ENCODE measurements around the gene ATP11C. TPM values are rescaled to one million over a fixed set of nuclear protein-coding genes. Genes with fewer than 3 reads are reported as not detected.
"Not testable (repeated sequence)": the region's sequence is repeated elsewhere in the genome, so short reads cannot be mapped to it uniquely, and the experiment has no call there.

ATP11C gene
- polyA plus RNA-seq, 2 of the 4 experiments (the other 2 are of a cell fraction) = 16.4 to 34.3 TPM

DNA sequence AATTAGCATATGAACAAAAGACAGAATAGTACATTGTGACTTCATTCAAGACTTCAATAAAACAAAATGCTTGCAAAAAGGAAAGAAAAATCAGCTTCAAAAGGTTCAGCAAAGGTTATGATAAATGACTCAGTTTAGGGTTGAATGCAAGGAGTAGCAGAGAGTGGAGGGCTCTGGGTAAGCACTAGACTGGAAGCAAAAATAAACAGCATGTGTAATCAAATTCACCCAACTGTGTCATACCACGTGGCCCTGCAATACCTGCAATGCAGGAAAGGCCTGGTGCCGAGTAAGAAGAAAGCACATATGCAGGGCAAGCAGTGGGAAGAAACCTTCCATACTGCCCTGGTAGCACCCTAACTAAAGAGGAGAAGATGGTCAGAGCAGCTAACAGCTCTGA is 88.7 kb downstream of the ATP11C start:
- ATAC-seq (no peak), FAIRE-seq (no peak), DNase-seq (ENCODE audit: low read depth in 1 of 2, low spot score in 1 of 2) (no peak)
- CTCF ChIA-PET = no interaction called here
- TF ChIP-seq PHF8 (IDR thresholded peaks at IDR 0.05; ENCODE audit: borderline replicate concordance, low read depth) (no peak), ZNF302 (CRISPR knock-in tag; IDR thresholded peaks at IDR 0.05) (no peak), HEYL (CRISPR knock-in tag; IDR thresholded peaks at IDR 0.05) (no peak)
- Histone ChIP-seq H3K4me2 (no peak overlapping the region), H3K9me3 (no peaks in the 10 kb centered on the region), H3K27ac (no peak overlapping the region), H3K4me3 (no peak overlapping the region), H3K4me1 (no peaks in the 10 kb centered on the region)
- POLR2A ChIA-PET = no interaction called here
- WGBS (ENCODE audit: missing lambda C conversion rate) = 50% methylated on average over 2 of the region's 2 CpGs

DNA sequence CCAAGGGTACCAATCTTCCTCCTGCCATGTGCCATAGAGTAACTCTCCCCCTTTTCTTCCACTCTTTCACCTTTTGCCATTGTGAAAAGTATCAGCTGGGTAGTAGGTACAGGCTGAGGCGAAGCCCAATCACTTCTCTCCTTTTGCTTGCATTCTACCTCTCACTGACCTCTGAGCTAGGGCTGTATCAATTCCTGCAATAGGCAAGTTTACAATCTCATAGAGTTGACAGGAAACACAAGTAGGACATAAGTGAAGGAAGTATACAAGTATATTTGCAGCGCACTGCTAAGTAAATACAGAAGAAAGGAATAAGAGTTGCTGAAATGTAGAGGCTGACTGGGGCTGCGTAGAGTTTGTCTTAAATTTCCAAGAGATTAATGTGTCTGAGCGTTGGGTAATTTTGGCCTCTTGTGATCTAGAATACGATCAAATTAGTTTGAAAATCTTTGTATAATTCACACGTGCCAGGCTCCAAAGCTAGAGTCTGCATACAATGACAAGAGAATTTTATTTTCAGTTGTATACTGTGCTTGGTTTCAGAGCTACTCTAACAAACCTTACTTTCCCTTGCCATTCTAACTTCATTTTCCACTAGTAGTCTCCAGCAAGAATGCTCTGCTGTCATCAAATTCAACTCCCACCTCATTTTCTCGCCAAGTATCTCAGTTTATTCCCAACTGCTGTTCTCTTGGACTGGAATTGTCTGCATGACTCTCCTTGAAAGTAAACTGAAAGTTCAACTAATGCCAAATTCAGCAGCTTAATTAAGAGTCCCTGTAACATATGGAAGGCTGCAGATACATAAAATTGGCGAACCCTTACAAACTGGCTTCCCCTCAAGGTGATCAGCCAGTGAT is 90.3 kb downstream of the ATP11C start:
- CTCF ChIA-PET = no interaction called here
- Histone ChIP-seq H3K4me3 (no peak overlapping the region), H3K27ac (no peak overlapping the region), H3K9me3 (no peaks in the 10 kb centered on the region), H3K4me1 (no peaks in the 10 kb centered on the region), H3K4me2 (no peak overlapping the region)
- POLR2A ChIA-PET = no interaction called here
- TF ChIP-seq CEBPB (IDR thresholded peaks at IDR 0.05) (no peak), ATOH8 (CRISPR knock-in tag; IDR thresholded peaks at IDR 0.05; ENCODE audit: low read depth) (no peak), TFCP2L1 (CRISPR knock-in tag; IDR thresholded peaks at IDR 0.05) (no peak), GATA3 (IDR thresholded peaks at IDR 0.05; ENCODE audit: borderline replicate concordance) (no peak), MAFK (IDR thresholded peaks at IDR 0.05; ENCODE audit: partially characterized antibody) (no peak), ZNF302 (CRISPR knock-in tag; IDR thresholded peaks at IDR 0.05) (no peak)
- TF ChIP-seq, protein P1, sequence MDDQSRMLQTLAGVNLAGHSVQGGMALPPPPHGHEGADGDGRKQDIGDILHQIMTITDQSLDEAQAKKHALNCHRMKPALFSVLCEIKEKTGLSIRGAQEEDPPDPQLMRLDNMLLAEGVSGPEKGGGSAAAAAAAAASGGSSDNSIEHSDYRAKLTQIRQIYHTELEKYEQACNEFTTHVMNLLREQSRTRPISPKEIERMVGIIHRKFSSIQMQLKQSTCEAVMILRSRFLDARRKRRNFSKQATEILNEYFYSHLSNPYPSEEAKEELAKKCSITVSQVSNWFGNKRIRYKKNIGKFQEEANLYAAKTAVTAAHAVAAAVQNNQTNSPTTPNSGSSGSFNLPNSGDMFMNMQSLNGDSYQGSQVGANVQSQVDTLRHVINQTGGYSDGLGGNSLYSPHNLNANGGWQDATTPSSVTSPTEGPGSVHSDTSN (IDR thresholded peaks at IDR 0.05) = no peak
- FAIRE-seq (no peak), ATAC-seq (no peak), DNase-seq (ENCODE audit: low read depth in 1 of 2, low spot score in 1 of 2) (no peak)
- WGBS (ENCODE audit: missing lambda C conversion rate) = 93% methylated on average over 8 of the region's 8 CpGs

- H3K4me3 ChIP-seq; FAIRE-seq; ATAC-seq; DNase-seq (ENCODE audit: low read depth in 1 of 2, low spot score in 1 of 2); H3K9me3 ChIP-seq; POLR2A ChIA-PET; H3K4me2 ChIP-seq; H3K27ac ChIP-seq; CTCF ChIA-PET: not testable (repeated sequence)
- H3K4me1 ChIP-seq = peaks cover 13% of the 10 kb centered on the region; the same call in 2 of the 3 replicates
- 94% methylated on average over 5 of the region's 5 CpGs for WGBS (ENCODE audit: missing lambda C conversion rate)
Measured at GRCh38 chrX:139836335-139836734, 96.5 kb downstream of the ATP11C start.

DNA sequence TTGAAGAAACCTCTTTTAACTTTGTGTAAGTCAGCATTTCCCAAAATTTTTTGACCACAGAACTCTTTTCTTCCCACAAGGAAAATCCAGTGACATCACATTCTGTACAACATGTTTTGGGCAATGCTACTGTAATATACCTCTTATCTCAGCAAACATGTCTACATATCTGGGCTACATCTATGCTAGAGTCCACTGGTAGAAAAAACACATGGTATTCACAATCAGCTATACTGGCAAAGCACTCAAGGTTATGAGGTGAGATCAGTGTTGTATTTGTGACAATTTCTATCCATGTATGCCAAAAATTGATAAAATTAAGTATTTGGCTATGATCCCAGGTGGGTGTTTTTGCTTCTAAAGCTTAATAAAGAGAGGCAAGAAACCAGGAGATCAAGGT is 98.0 kb downstream of the ATP11C start:
- Histone ChIP-seq H3K4me3 (no peak overlapping the region), H3K4me1 (peaks cover 18% of the 10 kb centered on the region; the same call in 2 of the 3 replicates), H3K9me3 (no peaks in the 10 kb centered on the region), H3K4me2 (no peak overlapping the region), H3K27ac (no peak overlapping the region)
- TF ChIP-seq HEYL (CRISPR knock-in tag; IDR thresholded peaks at IDR 0.05) = no peak
- no peak for TF ChIP-seq MAFK (IDR thresholded peaks at IDR 0.05; ENCODE audit: partially characterized antibody)
- no peak for TF ChIP-seq CHD4 (IDR thresholded peaks at IDR 0.05; ENCODE audit: borderline replicate concordance)
- TF ChIP-seq MAX (IDR thresholded peaks at IDR 0.05) = no peak
- TF ChIP-seq BCL3 (IDR thresholded peaks at IDR 0.05) = no peak
- no peak for TF ChIP-seq NFE2L2 (conservative IDR thresholded peaks at IDR 0.05; ENCODE audit: low read length)
- TF ChIP-seq ZNF302 (CRISPR knock-in tag; IDR thresholded peaks at IDR 0.05) = no peak
- no peak for TF ChIP-seq HMGXB4 (CRISPR knock-in tag; IDR thresholded peaks at IDR 0.05; ENCODE audit: borderline replicate concordance)
- TF ChIP-seq TFCP2L1 (CRISPR knock-in tag; IDR thresholded peaks at IDR 0.05) = no peak
- no peak for TF ChIP-seq BHLHE40 (IDR thresholded peaks at IDR 0.05; ENCODE audit: low read depth, low read length)
- no peak for TF ChIP-seq SMC3 (IDR thresholded peaks at IDR 0.05)
- TF ChIP-seq, protein P2, sequence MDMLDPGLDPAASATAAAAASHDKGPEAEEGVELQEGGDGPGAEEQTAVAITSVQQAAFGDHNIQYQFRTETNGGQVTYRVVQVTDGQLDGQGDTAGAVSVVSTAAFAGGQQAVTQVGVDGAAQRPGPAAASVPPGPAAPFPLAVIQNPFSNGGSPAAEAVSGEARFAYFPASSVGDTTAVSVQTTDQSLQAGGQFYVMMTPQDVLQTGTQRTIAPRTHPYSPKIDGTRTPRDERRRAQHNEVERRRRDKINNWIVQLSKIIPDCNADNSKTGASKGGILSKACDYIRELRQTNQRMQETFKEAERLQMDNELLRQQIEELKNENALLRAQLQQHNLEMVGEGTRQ (IDR thresholded peaks at IDR 0.05) = no peak
- no peak for TF ChIP-seq JUNB (IDR thresholded peaks at IDR 0.05)
- TF ChIP-seq CBX2 (IDR thresholded peaks at IDR 0.05; ENCODE audit: borderline replicate concordance, low read depth) = no peak
- TF ChIP-seq CBX8 (IDR thresholded peaks at IDR 0.05) = no peak
- no peak for TF ChIP-seq RFX5 (IDR thresholded peaks at IDR 0.05)
- no peak for TF ChIP-seq EHF (CRISPR knock-in tag; IDR thresholded peaks at IDR 0.05)
- no peak for TF ChIP-seq HOXA7 (CRISPR knock-in tag; IDR thresholded peaks at IDR 0.05)
- no peak for TF ChIP-seq RCOR1 (IDR thresholded peaks at IDR 0.05; ENCODE audit: low read depth, low read length)
- no peak for FAIRE-seq
- no peak for ATAC-seq
- ChIA-PET CTCF (interaction anchor here (1.2 kb wide), 1 partner anchor 89 kb away, joined by 3 read pairs; no protein-coding TSS in a partner anchor), POLR2A (no interaction called here)
- no peak for DNase-seq (ENCODE audit: low read depth in 1 of 2, low spot score in 1 of 2)
